Effector CD4-positive, alpha-beta T cell (primary cell): ENCODE measurements around the gene GBGT1.
A peak's percentile ranks its signal among the peaks of the same experiment; 100 is the strongest.

Source experiments
- DNase-seq: peaks from one replicate; pipeline ENCODE4 v3.0.0-alpha.2; 2020

Gene GBGT1

GRCh38 chr9:133113163-133113948 is 50.4 kb downstream of the GBGT1 start:
- no peak for DNase-seq

- DNase-seq = peak; percentile 48
Measured at GRCh38 chr9:133112663-133113026, 51.1 kb downstream of the GBGT1 start.

GRCh38 chr9:133111808-133112662 is 51.7 kb downstream of the GBGT1 start:
- DNase-seq = no peak

- DNase-seq = no peak
Measured at GRCh38 chr9:133109931-133110650, 53.6 kb downstream of the GBGT1 start.

GRCh38 chr9:133108794-133109641 is 54.7 kb downstream of the GBGT1 start:
- DNase-seq = no peak

- DNase-seq = no peak
Measured at GRCh38 chr9:133107961-133108793, 55.5 kb downstream of the GBGT1 start.

GRCh38 chr9:133107245-133107722 is 56.4 kb downstream of the GBGT1 start:
- no peak for DNase-seq

GRCh38 chr9:133106511-133107244 is 57.0 kb downstream of the GBGT1 start:
- DNase-seq = no peak

GRCh38 chr9:133105461-133105770 is 58.3 kb downstream of the GBGT1 start:
- no peak for DNase-seq

GRCh38 chr9:133104718-133105460 is 58.8 kb downstream of the GBGT1 start:
- DNase-seq = no peak

- DNase-seq = no peak
Measured at GRCh38 chr9:133103987-133104505, 59.7 kb downstream of the GBGT1 start.

- peak; percentile 45 for DNase-seq
Measured at GRCh38 chr9:133103183-133103986, 60.3 kb downstream of the GBGT1 start.
